HepG2 (cell line): ENCODE measurements around the gene PPP1CA. TPM values are rescaled to one million over a fixed set of nuclear protein-coding genes. Genes with fewer than 3 reads are reported as not detected.

ENCODE experiments used
- KLF11 ChIP-seq: IDR thresholded peaks from 2 replicates; pipeline ENCODE4 v1.6.1; 2016; ENCODE audit warnings: missing compliant biosample characterization
- MEF2D ChIP-seq: sonication (generic); formaldehyde crosslinking; IDR thresholded peaks from 2 replicates; pipeline ENCODE4 v1.5.1; 2020; ENCODE audit warnings: mild to moderate bottlenecking, missing genetic modification reagents
- MTA3 ChIP-seq: sonication (generic); formaldehyde crosslinking; IDR thresholded peaks from 2 replicates; pipeline ENCODE4 v1.4.0; 2020; ENCODE audit warnings: missing genetic modification reagents
- NR3C1 ChIP-seq: sonication (generic); formaldehyde crosslinking; IDR thresholded peaks from 2 replicates; pipeline ENCODE4 v1.4.0; 2020; ENCODE audit warnings: missing genetic modification reagents
- SKI ChIP-seq: fragments of 450-650 bp; IDR thresholded peaks from one replicate; pipeline ENCODE4 v1.6.1; 2018; ENCODE audit warnings: mild to moderate bottlenecking; ENCODE audit not compliant: partially characterized antibody
- SP5 ChIP-seq: IDR thresholded peaks from 2 replicates; pipeline ENCODE4 v1.6.1; 2016; ENCODE audit warnings: low read depth, borderline replicate concordance
- TOPORS ChIP-seq: sonication (generic); formaldehyde crosslinking; IDR thresholded peaks from 2 replicates; pipeline ENCODE4 v1.8.0; 2023; ENCODE audit warnings: mild to moderate bottlenecking, missing genetic modification reagents
- XRCC5 ChIP-seq: fragments of 200-400 bp; formaldehyde crosslinking; optimal IDR thresholded peaks from 2 replicates; pipeline ENCODE3; 2017; ENCODE audit warnings: mild to moderate bottlenecking, low read length
- polyA plus RNA-seq, 8 experiments: library from polyadenylated mRNA; depleted of rRNA in 3 of 8; stranded (reverse) in 7 of 8; unstranded in 1 of 8; fragments of >200 nt; fragmentation: Illumina TruSeq in 4 of 8; extraction: Trizol in 4 of 8; gene quantifications; 2 replicates each; pipeline versions ENCODE4 v1.2.1 to v1.2.3, GENCODE V29; 2011 to 2016; ENCODE audit warnings: low read depth in 4 of 8, missing spikeins in 1 of 8, mixed read lengths in 1 of 8; ENCODE audit not compliant: insufficient read depth in 1 of 8
- total RNA-seq, 5 experiments: library from RNA; depleted of rRNA; stranded (reverse); fragments of >200 nt; fragmentation: Illumina TruSeq; extraction: Trizol; gene quantifications; 2 replicates each; pipeline ENCODE4 v1.2.3, GENCODE V29; 2016; ENCODE audit warnings: low read depth in 1 of 5
- TF ChIP-seq, protein P1 (sequence below): sonication (generic); formaldehyde crosslinking; IDR thresholded peaks from 2 replicates; pipeline ENCODE4 v1.5.0; 2020; ENCODE audit warnings: mild to moderate bottlenecking, missing genetic modification reagents, borderline replicate concordance
- TF ChIP-seq, protein P2 (sequence below): sonication (generic); formaldehyde crosslinking; IDR thresholded peaks from 2 replicates; pipeline ENCODE4 v1.5.0; 2020; ENCODE audit warnings: missing genetic modification reagents, mild to moderate bottlenecking, borderline replicate concordance
- TF ChIP-seq, protein P3 (sequence below): sonication (generic); formaldehyde crosslinking; IDR thresholded peaks from 2 replicates; pipeline ENCODE4; 2020; ENCODE audit warnings: missing genetic modification reagents, mild to moderate bottlenecking, borderline replicate concordance
- TF ChIP-seq, protein P4 (sequence below): sonication (generic); formaldehyde crosslinking; conservative IDR thresholded peaks from 2 replicates; pipeline ENCODE4 v1.4.0; 2020; ENCODE audit warnings: mild to moderate bottlenecking, missing genetic modification reagents, moderate library complexity
- TF ChIP-seq, protein P5 (sequence below): IDR thresholded peaks from 2 replicates; pipeline ENCODE4 v1.6.1; 2012; ENCODE audit warnings: low read depth, low read length, improper control_type of control experiment

PPP1CA gene
- total and polyA plus RNA-seq, 2 of the 13 experiments (the other 11 are each of a cell fraction or from before 2014, with no cell fraction given), result 149 to 170 TPM

DNA sequence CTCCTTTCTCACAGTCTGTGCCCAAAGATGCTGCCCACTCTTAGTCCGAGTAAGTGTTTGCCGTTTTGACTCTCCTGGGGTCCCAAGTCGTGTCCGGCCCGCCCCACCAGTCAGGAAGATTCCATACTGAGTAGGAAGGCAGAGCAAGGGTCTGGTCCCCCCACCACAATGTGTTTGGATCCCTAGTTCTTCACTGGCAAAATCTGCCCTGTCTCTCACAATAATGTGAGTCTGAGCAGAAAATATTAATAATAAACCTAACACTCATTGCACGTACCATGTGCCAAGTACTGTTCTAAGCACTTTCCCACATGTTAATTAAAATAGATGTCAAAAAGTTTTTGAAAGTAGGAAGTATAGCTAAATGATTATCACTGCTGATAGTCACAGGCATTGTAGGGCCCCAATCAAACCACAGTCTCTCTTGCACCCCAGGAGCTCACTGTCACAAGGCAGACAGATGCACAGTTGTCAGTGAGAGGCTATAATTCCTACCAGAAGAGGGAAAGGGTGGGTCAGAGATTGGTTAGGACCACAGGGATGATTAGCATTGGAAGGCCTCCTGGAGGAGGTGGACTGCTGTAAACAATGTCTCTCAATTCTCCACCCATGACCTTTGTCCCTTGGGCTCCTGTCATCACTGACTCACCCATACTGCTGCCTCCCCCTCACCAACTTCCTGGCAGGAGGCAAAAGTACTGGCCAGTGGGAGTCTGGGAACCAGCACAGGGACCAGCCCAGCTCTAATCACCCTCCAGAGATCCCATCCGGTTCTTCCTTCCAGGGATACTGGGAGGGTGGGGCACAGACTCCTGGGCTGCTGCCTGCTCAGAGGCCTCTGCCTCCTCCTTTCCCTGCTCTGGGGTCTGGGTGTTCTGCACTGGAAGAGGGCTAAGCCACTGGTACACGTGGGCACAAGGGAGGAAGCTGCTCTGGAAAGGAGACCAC lies 47.3 kb downstream of the PPP1CA start (continued):
- TF ChIP-seq, protein P1, sequence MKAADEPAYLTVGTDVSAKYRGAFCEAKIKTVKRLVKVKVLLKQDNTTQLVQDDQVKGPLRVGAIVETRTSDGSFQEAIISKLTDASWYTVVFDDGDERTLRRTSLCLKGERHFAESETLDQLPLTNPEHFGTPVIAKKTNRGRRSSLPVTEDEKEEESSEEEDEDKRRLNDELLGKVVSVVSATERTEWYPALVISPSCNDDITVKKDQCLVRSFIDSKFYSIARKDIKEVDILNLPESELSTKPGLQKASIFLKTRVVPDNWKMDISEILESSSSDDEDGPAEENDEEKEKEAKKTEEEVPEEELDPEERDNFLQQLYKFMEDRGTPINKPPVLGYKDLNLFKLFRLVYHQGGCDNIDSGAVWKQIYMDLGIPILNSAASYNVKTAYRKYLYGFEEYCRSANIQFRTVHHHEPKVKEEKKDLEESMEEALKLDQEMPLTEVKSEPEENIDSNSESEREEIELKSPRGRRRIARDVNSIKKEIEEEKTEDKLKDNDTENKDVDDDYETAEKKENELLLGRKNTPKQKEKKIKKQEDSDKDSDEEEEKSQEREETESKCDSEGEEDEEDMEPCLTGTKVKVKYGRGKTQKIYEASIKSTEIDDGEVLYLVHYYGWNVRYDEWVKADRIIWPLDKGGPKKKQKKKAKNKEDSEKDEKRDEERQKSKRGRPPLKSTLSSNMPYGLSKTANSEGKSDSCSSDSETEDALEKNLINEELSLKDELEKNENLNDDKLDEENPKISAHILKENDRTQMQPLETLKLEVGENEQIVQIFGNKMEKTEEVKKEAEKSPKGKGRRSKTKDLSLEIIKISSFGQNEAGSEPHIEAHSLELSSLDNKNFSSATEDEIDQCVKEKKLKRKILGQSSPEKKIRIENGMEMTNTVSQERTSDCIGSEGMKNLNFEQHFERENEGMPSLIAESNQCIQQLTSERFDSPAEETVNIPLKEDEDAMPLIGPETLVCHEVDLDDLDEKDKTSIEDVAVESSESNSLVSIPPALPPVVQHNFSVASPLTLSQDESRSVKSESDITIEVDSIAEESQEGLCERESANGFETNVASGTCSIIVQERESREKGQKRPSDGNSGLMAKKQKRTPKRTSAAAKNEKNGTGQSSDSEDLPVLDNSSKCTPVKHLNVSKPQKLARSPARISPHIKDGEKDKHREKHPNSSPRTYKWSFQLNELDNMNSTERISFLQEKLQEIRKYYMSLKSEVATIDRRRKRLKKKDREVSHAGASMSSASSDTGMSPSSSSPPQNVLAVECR (CRISPR knock-in tag), result peak; percentile 45
- TF ChIP-seq, protein P2, sequence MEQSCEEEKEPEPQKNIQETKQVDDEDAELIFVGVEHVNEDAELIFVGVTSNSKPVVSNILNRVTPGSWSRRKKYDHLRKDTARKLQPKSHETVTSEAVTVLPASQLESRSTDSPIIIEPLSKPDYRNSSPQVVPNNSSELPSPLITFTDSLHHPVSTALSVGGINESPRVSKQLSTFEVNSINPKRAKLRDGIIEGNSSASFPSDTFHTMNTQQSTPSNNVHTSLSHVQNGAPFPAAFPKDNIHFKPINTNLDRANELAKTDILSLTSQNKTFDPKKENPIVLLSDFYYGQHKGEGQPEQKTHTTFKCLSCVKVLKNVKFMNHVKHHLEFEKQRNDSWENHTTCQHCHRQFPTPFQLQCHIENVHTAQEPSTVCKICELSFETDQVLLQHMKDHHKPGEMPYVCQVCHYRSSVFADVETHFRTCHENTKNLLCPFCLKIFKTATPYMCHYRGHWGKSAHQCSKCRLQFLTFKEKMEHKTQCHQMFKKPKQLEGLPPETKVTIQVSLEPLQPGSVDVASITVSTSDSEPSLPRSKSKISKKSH (CRISPR knock-in tag), result no peak
- TF ChIP-seq SKI, result peak; percentile 52
- TF ChIP-seq SP5 (CRISPR knock-in tag), result peak; percentile 71
- TF ChIP-seq, protein P3, sequence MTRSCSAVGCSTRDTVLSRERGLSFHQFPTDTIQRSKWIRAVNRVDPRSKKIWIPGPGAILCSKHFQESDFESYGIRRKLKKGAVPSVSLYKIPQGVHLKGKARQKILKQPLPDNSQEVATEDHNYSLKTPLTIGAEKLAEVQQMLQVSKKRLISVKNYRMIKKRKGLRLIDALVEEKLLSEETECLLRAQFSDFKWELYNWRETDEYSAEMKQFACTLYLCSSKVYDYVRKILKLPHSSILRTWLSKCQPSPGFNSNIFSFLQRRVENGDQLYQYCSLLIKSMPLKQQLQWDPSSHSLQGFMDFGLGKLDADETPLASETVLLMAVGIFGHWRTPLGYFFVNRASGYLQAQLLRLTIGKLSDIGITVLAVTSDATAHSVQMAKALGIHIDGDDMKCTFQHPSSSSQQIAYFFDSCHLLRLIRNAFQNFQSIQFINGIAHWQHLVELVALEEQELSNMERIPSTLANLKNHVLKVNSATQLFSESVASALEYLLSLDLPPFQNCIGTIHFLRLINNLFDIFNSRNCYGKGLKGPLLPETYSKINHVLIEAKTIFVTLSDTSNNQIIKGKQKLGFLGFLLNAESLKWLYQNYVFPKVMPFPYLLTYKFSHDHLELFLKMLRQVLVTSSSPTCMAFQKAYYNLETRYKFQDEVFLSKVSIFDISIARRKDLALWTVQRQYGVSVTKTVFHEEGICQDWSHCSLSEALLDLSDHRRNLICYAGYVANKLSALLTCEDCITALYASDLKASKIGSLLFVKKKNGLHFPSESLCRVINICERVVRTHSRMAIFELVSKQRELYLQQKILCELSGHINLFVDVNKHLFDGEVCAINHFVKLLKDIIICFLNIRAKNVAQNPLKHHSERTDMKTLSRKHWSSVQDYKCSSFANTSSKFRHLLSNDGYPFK (CRISPR knock-in tag), result no peak
- TF ChIP-seq MTA3 (CRISPR knock-in tag), result no peak
- peak; percentile 37; the same call in 1 of the 2 replicates for TF ChIP-seq KLF11 (CRISPR knock-in tag)
- TF ChIP-seq TOPORS (CRISPR knock-in tag), result no peak
- peak; percentile 81; the same call in 1 of the 2 replicates for TF ChIP-seq MEF2D (CRISPR knock-in tag)
- TF ChIP-seq, protein P4, sequence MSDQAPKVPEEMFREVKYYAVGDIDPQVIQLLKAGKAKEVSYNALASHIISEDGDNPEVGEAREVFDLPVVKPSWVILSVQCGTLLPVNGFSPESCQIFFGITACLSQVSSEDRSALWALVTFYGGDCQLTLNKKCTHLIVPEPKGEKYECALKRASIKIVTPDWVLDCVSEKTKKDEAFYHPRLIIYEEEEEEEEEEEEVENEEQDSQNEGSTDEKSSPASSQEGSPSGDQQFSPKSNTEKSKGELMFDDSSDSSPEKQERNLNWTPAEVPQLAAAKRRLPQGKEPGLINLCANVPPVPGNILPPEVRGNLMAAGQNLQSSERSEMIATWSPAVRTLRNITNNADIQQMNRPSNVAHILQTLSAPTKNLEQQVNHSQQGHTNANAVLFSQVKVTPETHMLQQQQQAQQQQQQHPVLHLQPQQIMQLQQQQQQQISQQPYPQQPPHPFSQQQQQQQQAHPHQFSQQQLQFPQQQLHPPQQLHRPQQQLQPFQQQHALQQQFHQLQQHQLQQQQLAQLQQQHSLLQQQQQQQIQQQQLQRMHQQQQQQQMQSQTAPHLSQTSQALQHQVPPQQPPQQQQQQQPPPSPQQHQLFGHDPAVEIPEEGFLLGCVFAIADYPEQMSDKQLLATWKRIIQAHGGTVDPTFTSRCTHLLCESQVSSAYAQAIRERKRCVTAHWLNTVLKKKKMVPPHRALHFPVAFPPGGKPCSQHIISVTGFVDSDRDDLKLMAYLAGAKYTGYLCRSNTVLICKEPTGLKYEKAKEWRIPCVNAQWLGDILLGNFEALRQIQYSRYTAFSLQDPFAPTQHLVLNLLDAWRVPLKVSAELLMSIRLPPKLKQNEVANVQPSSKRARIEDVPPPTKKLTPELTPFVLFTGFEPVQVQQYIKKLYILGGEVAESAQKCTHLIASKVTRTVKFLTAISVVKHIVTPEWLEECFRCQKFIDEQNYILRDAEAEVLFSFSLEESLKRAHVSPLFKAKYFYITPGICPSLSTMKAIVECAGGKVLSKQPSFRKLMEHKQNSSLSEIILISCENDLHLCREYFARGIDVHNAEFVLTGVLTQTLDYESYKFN (CRISPR knock-in tag), result peak; percentile 89
- no peak for TF ChIP-seq NR3C1 (CRISPR knock-in tag)
- TF ChIP-seq, protein P5, sequence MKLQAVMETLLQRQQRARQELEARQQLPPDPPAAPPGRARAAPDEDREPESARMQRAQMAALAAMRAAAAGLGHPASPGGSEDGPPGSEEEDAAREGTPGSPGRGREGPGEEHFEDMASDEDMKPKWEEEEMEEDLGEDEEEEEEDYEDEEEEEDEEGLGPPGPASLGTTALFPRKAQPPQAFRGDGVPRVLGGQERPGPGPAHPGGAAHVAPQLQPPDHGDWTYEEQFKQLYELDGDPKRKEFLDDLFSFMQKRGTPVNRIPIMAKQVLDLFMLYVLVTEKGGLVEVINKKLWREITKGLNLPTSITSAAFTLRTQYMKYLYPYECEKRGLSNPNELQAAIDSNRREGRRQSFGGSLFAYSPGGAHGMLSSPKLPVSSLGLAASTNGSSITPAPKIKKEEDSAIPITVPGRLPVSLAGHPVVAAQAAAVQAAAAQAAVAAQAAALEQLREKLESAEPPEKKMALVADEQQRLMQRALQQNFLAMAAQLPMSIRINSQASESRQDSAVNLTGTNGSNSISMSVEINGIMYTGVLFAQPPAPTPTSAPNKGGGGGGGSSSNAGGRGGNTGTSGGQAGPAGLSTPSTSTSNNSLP, result no peak
- peak; percentile 78 for TF ChIP-seq XRCC5
